ENCODE measurements around the gene PPP6R3.

The PPP6R3 gene

DNA sequence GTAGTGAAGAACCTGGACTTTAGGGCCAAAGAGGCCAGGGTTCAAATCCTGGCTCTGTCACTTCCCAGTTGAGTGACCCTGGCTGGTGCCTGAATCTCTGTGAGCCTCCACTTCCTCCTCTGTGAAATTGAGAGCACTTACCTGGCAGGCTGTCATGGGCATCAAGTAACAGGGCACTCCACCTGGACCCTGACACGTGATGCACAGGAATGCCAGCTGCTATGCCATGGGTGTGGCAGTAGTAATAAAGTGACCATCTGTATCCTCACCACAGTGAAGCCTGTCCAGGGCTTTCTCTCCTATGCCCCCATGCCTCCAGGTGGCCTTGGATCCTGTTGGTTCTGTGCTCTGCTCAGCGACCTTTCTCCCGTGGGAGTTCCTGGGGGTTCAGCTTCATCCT, 29.8 kb upstream of the PPP6R3 start:
- TF ChIP-seq ZNF8 (CRISPR knock-in tag; IDR thresholded peaks at IDR 0.05): no peak
- no peak for TF ChIP-seq BACH2 (CRISPR knock-in tag; IDR thresholded peaks at IDR 0.05; ENCODE audit: borderline replicate concordance)
- TF ChIP-seq ZNF70 (CRISPR knock-in tag; IDR thresholded peaks at IDR 0.05): no peak
- TF ChIP-seq TOX (CRISPR knock-in tag; IDR thresholded peaks at IDR 0.05; ENCODE audit: borderline replicate concordance): no peak
- TF ChIP-seq, protein P1, sequence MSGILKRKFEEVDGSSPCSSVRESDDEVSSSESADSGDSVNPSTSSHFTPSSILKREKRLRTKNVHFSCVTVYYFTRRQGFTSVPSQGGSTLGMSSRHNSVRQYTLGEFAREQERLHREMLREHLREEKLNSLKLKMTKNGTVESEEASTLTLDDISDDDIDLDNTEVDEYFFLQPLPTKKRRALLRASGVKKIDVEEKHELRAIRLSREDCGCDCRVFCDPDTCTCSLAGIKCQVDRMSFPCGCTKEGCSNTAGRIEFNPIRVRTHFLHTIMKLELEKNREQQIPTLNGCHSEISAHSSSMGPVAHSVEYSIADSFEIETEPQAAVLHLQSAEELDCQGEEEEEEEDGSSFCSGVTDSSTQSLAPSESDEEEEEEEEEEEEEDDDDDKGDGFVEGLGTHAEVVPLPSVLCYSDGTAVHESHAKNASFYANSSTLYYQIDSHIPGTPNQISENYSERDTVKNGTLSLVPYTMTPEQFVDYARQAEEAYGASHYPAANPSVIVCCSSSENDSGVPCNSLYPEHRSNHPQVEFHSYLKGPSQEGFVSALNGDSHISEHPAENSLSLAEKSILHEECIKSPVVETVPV (CRISPR knock-in tag; IDR thresholded peaks at IDR 0.05): no peak
- TF ChIP-seq ESRRG (CRISPR knock-in tag; IDR thresholded peaks at IDR 0.05): no peak
- TF ChIP-seq PATZ1 (CRISPR knock-in tag; IDR thresholded peaks at IDR 0.05; ENCODE audit: borderline replicate concordance): no peak
- no peak for TF ChIP-seq ZFP30 (CRISPR knock-in tag; IDR thresholded peaks at IDR 0.05)
- TF ChIP-seq POU6F1 (CRISPR knock-in tag; IDR thresholded peaks at IDR 0.05; ENCODE audit: borderline replicate concordance, low read depth): no peak
- TF ChIP-seq CSDC2 (CRISPR knock-in tag; IDR thresholded peaks at IDR 0.05): no peak
- TF ChIP-seq OSR1 (CRISPR knock-in tag; IDR thresholded peaks at IDR 0.05): no peak
- TF ChIP-seq, protein P2, sequence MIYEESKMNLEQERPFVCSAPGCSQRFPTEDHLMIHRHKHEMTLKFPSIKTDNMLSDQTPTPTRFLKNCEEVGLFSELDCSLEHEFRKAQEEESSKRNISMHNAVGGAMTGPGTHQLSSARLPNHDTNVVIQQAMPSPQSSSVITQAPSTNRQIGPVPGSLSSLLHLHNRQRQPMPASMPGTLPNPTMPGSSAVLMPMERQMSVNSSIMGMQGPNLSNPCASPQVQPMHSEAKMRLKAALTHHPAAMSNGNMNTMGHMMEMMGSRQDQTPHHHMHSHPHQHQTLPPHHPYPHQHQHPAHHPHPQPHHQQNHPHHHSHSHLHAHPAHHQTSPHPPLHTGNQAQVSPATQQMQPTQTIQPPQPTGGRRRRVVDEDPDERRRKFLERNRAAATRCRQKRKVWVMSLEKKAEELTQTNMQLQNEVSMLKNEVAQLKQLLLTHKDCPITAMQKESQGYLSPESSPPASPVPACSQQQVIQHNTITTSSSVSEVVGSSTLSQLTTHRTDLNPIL (CRISPR knock-in tag; IDR thresholded peaks at IDR 0.05; ENCODE audit: low read depth): no peak
- no peak for TF ChIP-seq GLIS3 (CRISPR knock-in tag; IDR thresholded peaks at IDR 0.05)
- no peak for TF ChIP-seq ZC3H10 (CRISPR knock-in tag; IDR thresholded peaks at IDR 0.05)
- no peak for ATAC-seq

- no peak for ATAC-seq
- TF ChIP-seq GLIS3 (CRISPR knock-in tag; IDR thresholded peaks at IDR 0.05): no peak
- TF ChIP-seq, protein P1 (CRISPR knock-in tag; IDR thresholded peaks at IDR 0.05): no peak
- TF ChIP-seq SNAI2 (CRISPR knock-in tag; IDR thresholded peaks at IDR 0.05): no peak
- TF ChIP-seq TOX (CRISPR knock-in tag; IDR thresholded peaks at IDR 0.05; ENCODE audit: borderline replicate concordance): no peak
- no peak for TF ChIP-seq ZNF8 (CRISPR knock-in tag; IDR thresholded peaks at IDR 0.05)
- no peak for TF ChIP-seq PATZ1 (CRISPR knock-in tag; IDR thresholded peaks at IDR 0.05; ENCODE audit: borderline replicate concordance)
- no peak for TF ChIP-seq RARB (CRISPR knock-in tag; IDR thresholded peaks at IDR 0.05)
- TF ChIP-seq ZC3H10 (CRISPR knock-in tag; IDR thresholded peaks at IDR 0.05): no peak
- no peak for TF ChIP-seq ZFP30 (CRISPR knock-in tag; IDR thresholded peaks at IDR 0.05)
- TF ChIP-seq ZNF565 (CRISPR knock-in tag; conservative IDR thresholded peaks at IDR 0.05; ENCODE audit: low read depth): no peak
- TF ChIP-seq, protein P3, sequence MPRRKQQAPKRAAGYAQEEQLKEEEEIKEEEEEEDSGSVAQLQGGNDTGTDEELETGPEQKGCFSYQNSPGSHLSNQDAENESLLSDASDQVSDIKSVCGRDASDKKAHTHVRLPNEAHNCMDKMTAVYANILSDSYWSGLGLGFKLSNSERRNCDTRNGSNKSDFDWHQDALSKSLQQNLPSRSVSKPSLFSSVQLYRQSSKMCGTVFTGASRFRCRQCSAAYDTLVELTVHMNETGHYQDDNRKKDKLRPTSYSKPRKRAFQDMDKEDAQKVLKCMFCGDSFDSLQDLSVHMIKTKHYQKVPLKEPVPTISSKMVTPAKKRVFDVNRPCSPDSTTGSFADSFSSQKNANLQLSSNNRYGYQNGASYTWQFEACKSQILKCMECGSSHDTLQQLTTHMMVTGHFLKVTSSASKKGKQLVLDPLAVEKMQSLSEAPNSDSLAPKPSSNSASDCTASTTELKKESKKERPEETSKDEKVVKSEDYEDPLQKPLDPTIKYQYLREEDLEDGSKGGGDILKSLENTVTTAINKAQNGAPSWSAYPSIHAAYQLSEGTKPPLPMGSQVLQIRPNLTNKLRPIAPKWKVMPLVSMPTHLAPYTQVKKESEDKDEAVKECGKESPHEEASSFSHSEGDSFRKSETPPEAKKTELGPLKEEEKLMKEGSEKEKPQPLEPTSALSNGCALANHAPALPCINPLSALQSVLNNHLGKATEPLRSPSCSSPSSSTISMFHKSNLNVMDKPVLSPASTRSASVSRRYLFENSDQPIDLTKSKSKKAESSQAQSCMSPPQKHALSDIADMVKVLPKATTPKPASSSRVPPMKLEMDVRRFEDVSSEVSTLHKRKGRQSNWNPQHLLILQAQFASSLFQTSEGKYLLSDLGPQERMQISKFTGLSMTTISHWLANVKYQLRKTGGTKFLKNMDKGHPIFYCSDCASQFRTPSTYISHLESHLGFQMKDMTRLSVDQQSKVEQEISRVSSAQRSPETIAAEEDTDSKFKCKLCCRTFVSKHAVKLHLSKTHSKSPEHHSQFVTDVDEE (CRISPR knock-in tag; IDR thresholded peaks at IDR 0.05): no peak
- no peak for TF ChIP-seq PPARA (CRISPR knock-in tag; IDR thresholded peaks at IDR 0.05; ENCODE audit: borderline replicate concordance)
- TF ChIP-seq OSR1 (CRISPR knock-in tag; IDR thresholded peaks at IDR 0.05): no peak
- TF ChIP-seq, protein P2 (CRISPR knock-in tag; IDR thresholded peaks at IDR 0.05; ENCODE audit: low read depth): no peak
- TF ChIP-seq ZFP3 (CRISPR knock-in tag; IDR thresholded peaks at IDR 0.05): no peak
- TF ChIP-seq ESRRG (CRISPR knock-in tag; IDR thresholded peaks at IDR 0.05): no peak
- no peak for TF ChIP-seq POU6F1 (CRISPR knock-in tag; IDR thresholded peaks at IDR 0.05; ENCODE audit: borderline replicate concordance, low read depth)
These were observed 28.4 kb upstream of the PPP6R3 start for GRCh38 chr11:68431984-68432645.
